GM12878 (cell line): ENCODE measurements around the gene SLC34A3.

Experiments
- CHD2 ChIP-seq: IDR thresholded peaks from 2 replicates; pipeline ENCODE4 v1.6.1; 2011; ENCODE audit warnings: low read depth, low read length, improper control_type of control experiment, borderline replicate concordance
- DPF2 ChIP-seq: fragments of 450-650 bp; IDR thresholded peaks from 2 replicates; pipeline ENCODE4 v1.6.1; 2017; ENCODE audit warnings: mild to moderate bottlenecking
- EZH2 ChIP-seq: IDR thresholded peaks from 2 replicates; pipeline ENCODE4 v1.6.1; 2012; ENCODE audit warnings: low read depth, mild to moderate bottlenecking, control low read depth, inconsistent platforms, low read length, borderline replicate concordance; ENCODE audit not compliant: control insufficient read depth
- HDAC6 ChIP-seq: fragments of 200-600 bp; sonication (generic); IDR thresholded peaks from one replicate; pipeline ENCODE4 v1.8.0; 2017; ENCODE audit warnings: antibody characterized with exemption; ENCODE audit not compliant: unreplicated experiment
- NR2F1 ChIP-seq: fragments of 450-650 bp; conservative IDR thresholded peaks from 2 replicates; pipeline ENCODE4 v1.6.1; 2017; ENCODE audit warnings: mild to moderate bottlenecking
- NRF1 ChIP-seq: conservative IDR thresholded peaks from 2 replicates; pipeline ENCODE4 v1.6.1; 2011; ENCODE audit warnings: mild to moderate bottlenecking, low read depth, low read length, improper control_type of control experiment
- POLR2AphosphoS5 ChIP-seq: IDR thresholded peaks from 2 replicates; pipeline ENCODE4 v1.6.1; 2011; ENCODE audit warnings: mild to moderate bottlenecking, low read length, inconsistent platforms
- RAD21 ChIP-seq: IDR thresholded peaks from 2 replicates; pipeline ENCODE4 v1.6.1; 2011; ENCODE audit warnings: mild to moderate bottlenecking, low read depth, low read length, moderate library complexity; ENCODE audit not compliant: insufficient read depth
- TARDBP ChIP-seq: IDR thresholded peaks from 2 replicates; pipeline ENCODE4 v1.6.1; 2016; ENCODE audit warnings: borderline replicate concordance
- TF ChIP-seq, protein P1 (sequence below), 3 experiments: IDR thresholded peaks in 2 of 3; conservative IDR thresholded peaks in 1 of 3; 2 replicates each; pipeline ENCODE4 v1.5.1; 2011; ENCODE audit warnings: low read depth in 3 of 3, low read length in 3 of 3, mild to moderate bottlenecking in 3 of 3, control low read depth in 2 of 3, moderate library complexity in 2 of 3, inconsistent platforms in 1 of 3, mixed read lengths in 1 of 3; ENCODE audit not compliant: control insufficient read depth in 2 of 3, insufficient read depth in 1 of 3; ENCODE audit errors: extremely low read depth in 1 of 3
- TF ChIP-seq, protein P2 (sequence below): IDR thresholded peaks from 2 replicates; pipeline ENCODE4 v1.6.1; 2012; ENCODE audit warnings: low read depth, low read length, improper control_type of control experiment
- TF ChIP-seq, protein P3 (sequence below): IDR thresholded peaks from 2 replicates; pipeline ENCODE4 v1.6.1; 2011; ENCODE audit warnings: borderline replicate concordance, low read depth, mild to moderate bottlenecking, moderate library complexity, low read length; ENCODE audit not compliant: insufficient read depth, poor library complexity, severe bottlenecking

DNA sequence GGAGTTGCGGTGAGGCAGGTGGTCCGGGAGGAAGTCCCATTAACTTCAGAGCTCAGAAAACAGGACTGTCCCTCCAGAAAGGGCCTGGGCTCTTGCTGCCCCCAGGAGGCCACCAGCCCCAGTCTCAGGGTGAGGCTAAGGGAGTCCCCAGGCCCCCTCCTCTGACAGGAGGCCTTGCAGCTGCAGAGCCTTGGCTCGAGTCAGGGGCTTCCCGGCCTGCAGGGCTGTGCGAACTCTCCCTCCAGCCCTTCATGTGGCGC, 17.1 kb downstream of the SLC34A3 start:
- TF ChIP-seq EZH2 (no peak), DPF2 (no peak), TARDBP (no peak), CHD2 (no peak), POLR2AphosphoS5 (no peak), NRF1 (no peak), NR2F1 (no peak), HDAC6 (no peak), RAD21 (no peak)
- TF ChIP-seq, protein P1, sequence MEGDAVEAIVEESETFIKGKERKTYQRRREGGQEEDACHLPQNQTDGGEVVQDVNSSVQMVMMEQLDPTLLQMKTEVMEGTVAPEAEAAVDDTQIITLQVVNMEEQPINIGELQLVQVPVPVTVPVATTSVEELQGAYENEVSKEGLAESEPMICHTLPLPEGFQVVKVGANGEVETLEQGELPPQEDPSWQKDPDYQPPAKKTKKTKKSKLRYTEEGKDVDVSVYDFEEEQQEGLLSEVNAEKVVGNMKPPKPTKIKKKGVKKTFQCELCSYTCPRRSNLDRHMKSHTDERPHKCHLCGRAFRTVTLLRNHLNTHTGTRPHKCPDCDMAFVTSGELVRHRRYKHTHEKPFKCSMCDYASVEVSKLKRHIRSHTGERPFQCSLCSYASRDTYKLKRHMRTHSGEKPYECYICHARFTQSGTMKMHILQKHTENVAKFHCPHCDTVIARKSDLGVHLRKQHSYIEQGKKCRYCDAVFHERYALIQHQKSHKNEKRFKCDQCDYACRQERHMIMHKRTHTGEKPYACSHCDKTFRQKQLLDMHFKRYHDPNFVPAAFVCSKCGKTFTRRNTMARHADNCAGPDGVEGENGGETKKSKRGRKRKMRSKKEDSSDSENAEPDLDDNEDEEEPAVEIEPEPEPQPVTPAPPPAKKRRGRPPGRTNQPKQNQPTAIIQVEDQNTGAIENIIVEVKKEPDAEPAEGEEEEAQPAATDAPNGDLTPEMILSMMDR (IDR thresholded peaks at IDR 0.05 in 2 of 3, conservative IDR thresholded peaks at IDR 0.05 in 1 of 3; ENCODE audit: control insufficient read depth in 2 of 3, extremely low read depth in 1 of 3, insufficient read depth in 1 of 3, low read depth in 3 of 3, low read length in 3 of 3), result no peak
- TF ChIP-seq, protein P2, sequence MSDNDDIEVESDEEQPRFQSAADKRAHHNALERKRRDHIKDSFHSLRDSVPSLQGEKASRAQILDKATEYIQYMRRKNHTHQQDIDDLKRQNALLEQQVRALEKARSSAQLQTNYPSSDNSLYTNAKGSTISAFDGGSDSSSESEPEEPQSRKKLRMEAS, result no peak
- TF ChIP-seq, protein P3, sequence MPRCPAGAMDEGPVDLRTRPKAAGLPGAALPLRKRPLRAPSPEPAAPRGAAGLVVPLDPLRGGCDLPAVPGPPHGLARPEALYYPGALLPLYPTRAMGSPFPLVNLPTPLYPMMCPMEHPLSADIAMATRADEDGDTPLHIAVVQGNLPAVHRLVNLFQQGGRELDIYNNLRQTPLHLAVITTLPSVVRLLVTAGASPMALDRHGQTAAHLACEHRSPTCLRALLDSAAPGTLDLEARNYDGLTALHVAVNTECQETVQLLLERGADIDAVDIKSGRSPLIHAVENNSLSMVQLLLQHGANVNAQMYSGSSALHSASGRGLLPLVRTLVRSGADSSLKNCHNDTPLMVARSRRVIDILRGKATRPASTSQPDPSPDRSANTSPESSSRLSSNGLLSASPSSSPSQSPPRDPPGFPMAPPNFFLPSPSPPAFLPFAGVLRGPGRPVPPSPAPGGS, result no peak
